SH-SY5Y (cell line): ENCODE results near the gene TDP1.

Experiments used
- GATA2 ChIP-seq: IDR thresholded peaks from 2 replicates; pipeline ENCODE4 v1.6.1; 2011; ENCODE audit warnings: mild to moderate bottlenecking, low read depth, low read length
- GATA3 ChIP-seq: IDR thresholded peaks from 2 replicates; pipeline ENCODE4 v1.6.1; 2011; ENCODE audit warnings: low read depth, mild to moderate bottlenecking, low read length, moderate library complexity

GRCh38 chr14:90060312-90060964 is 104.7 kb downstream of the TDP1 start:
- TF ChIP-seq GATA2 (no peak), GATA3 (no peak)
